GM12864 (cell line): ENCODE data around the gene LRFN2.

ENCODE experiments used
- DNase-seq: peaks from one replicate; pipeline ENCODE4 v3.0.0-alpha.2; 2011; ENCODE audit warnings: low read depth
- H3K4me3 ChIP-seq: 2 replicates; pipeline ENCODE4 v1.5.1; 2011; ENCODE audit warnings: mild to moderate bottlenecking, low read depth, low read length, control low read depth
- CTCF ChIP-seq: IDR thresholded peaks from 2 replicates; pipeline ENCODE4 v1.5.1; 2011; ENCODE audit warnings: low read depth, mild to moderate bottlenecking, moderate library complexity, low read length, control low read depth, inconsistent platforms; ENCODE audit errors: missing control alignments

Gene LRFN2

GRCh38 chr6:40386200-40386599, 201.0 kb downstream of the LRFN2 start:
- no peak for TF ChIP-seq CTCF
- DNase-seq: no peak
- H3K4me3 ChIP-seq: no peak overlapping the region

GRCh38 chr6:40383348-40384115, 203.6 kb downstream of the LRFN2 start:
- no peak for TF ChIP-seq CTCF
- DNase-seq: no peak
- H3K4me3 ChIP-seq: no peak overlapping the region

GRCh38 chr6:40380271-40380670, 206.9 kb downstream of the LRFN2 start:
- TF ChIP-seq CTCF: no peak
- H3K4me3 ChIP-seq: no peak overlapping the region
- no peak for DNase-seq

GRCh38 chr6:40379811-40380210, 207.4 kb downstream of the LRFN2 start:
- TF ChIP-seq CTCF: no peak
- DNase-seq: no peak
- H3K4me3 ChIP-seq: no peak overlapping the region

GRCh38 chr6:40378725-40379074, 208.5 kb downstream of the LRFN2 start:
- DNase-seq: no peak
- TF ChIP-seq CTCF: no peak
- no peak overlapping the region for H3K4me3 ChIP-seq

- TF ChIP-seq CTCF: no peak
- H3K4me3 ChIP-seq: no peak overlapping the region
- no peak for DNase-seq
These were observed 209.0 kb downstream of the LRFN2 start for GRCh38 chr6:40378071-40378724.
